Cerebellar nuclear complex (tissue), 1 donor: ENCODE results near the gene UBL3.

Source experiments
- DNase-seq, 2 experiments: peaks; one replicate each; lab custom pipeline; 2025; lab: John Stamatoyannopoulos, UW

The UBL3 gene

GRCh38 chr13:29850213-29850898, at the start of gene UBL3:
Gene UBL3 (minus strand): TSS chr13:29850617. CDS start chr13:29849538, 1,079 bp downstream.
- peak; percentile 79 to 90 for DNase-seq

DNA sequence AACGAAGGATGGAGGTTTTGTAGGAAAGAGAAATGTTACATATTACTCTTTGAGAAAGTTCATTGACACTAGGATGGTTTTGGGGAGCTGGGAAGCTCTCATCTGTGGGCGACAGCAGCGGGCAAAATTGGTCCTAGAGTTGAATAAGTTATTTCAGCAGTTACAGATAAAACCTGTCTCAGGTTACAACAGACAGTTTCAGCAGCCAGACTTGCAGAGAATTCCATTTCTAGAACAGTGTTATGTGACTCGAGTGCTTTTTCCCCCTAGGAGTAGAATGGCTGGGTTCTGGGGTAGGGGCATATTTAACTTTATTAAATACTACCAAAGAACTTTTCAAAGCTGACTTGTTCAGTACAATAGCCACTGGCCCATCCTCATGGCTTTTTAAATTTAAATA, 46.7 kb upstream of the UBL3 start:
- DNase-seq: no peak

- no peak for DNase-seq
Observed at GRCh38 chr13:29893438-29893837, 43.0 kb upstream of the UBL3 start.

- peak in 1 of 2 experiments; percentile 12 for DNase-seq
Observed at GRCh38 chr13:29892151-29892550, 41.7 kb upstream of the UBL3 start.

- DNase-seq: no peak
Observed at GRCh38 chr13:29889111-29889510, 38.7 kb upstream of the UBL3 start.

GRCh38 chr13:29888306-29888705, 37.9 kb upstream of the UBL3 start:
- DNase-seq: no peak

DNA sequence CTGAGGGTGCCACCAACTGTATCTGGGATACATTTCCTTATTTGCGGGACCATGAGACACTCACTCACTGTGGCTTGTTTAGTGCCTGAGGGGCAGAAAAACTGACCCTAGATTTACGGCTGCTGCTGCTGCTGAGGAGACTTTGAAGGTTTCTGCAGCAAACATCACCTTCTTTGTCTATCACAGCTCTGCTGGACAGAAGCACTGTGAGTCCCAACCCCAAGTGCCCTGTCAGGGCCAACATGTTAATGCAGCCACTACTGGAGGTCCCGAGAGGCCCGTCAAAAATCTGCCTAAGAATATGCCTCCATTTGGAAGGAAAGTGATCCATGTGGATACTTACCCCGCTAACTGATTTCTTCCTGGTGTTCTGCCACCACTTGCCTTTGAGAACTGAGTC, 37.3 kb upstream of the UBL3 start:
- DNase-seq: no peak

DNA sequence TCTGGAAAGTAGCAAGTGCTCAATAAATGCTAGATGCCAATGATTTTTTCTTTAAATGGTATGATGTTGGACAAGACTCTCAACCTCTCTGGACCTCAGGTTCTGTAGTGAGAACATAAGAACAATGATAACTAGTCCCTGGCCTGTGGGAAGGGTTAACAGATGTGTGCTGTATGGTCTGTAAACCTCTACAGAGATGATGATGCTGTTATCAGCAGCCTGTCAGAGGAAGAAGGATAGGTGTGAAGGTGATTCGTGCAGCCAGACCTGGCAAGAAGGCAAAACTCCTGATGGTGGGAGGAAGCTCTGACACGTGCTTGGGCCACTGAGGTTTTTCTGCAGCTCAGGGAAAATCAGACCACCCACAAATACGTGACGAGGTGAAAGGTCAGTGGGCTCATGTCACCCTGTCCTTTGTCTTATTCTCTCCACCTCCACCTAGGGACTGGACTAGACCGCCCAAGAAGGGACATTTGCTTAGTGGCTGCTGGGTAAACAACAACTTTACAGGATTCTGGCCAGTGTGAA, 36.7 kb upstream of the UBL3 start:
- DNase-seq: no peak

- no peak for DNase-seq
Observed at GRCh38 chr13:29886446-29886845, 36.0 kb upstream of the UBL3 start.

- no peak for DNase-seq
Observed at GRCh38 chr13:29885989-29886388, 35.6 kb upstream of the UBL3 start.

GRCh38 chr13:29884671-29885430, 34.4 kb upstream of the UBL3 start:
- DNase-seq: no peak

DNA sequence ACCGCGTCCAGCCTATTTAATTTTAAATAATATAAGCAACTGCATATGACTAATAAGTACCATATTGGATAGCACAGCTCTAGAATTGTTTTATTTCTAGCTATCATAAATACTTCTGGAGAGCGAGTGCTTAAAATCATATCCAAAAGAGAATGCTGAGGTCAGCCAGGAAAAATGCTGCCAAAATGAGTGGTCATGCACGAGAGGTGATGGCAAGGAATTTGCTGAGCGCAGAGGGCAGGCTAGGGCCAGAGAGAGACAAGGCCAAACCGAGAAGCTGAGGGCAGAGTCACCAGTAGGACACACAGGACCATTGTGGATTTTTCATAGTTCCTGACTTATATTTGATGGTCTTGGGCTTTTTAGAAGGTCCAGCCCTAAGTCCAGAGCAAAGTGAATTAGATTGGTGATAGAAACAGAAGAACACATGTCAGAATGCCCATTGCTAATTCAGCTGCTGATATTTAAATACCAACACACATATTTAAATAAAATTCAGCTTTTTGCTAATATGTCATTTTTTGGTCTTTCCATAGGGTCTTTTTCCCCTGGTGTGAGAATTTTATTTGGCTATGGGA, 33.6 kb upstream of the UBL3 start:
- DNase-seq: no peak

- no peak for DNase-seq
Observed at GRCh38 chr13:29882076-29882475, 31.7 kb upstream of the UBL3 start.

DNA sequence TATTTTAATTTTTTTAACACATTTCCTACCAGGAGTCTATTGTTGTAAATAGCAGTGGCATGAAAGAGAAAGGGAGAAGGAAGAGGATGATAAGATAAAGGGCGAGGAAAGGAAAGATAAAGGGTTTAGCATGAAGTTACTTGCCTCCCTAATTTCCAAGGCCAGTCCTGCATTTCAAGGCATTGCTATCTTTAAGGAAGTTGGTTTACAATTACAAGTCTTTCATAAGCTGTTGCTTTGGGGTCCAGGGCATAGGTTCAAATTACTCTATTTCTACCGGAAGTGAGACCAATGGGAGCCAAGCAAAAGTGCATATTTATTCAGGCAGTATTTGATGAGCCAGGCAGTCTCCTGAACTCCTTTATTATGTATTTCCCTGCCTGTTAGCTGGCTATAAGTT, 27.7 kb upstream of the UBL3 start:
- DNase-seq: no peak

GRCh38 chr13:29877456-29878078, 27.1 kb upstream of the UBL3 start:
- DNase-seq: no peak

DNA sequence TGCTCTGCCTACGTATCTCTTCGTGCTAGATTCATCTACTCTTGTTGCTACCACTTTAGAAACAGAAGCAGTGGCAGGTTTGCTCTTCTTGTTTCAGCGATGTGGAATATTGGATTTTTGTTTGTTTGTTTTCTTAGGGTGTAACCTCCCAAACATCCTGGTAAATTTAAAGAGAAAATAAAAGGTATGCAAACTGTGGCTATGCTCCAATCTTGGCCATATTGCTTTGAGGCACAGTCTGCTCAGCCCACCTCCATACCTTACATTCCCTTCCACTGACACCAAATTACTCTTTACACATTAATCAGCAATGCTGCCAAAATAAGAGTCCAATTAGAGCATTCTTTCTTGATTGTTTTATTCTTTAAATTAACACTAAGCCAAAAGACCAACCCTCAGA, 25.2 kb upstream of the UBL3 start:
- DNase-seq: no peak

DNA sequence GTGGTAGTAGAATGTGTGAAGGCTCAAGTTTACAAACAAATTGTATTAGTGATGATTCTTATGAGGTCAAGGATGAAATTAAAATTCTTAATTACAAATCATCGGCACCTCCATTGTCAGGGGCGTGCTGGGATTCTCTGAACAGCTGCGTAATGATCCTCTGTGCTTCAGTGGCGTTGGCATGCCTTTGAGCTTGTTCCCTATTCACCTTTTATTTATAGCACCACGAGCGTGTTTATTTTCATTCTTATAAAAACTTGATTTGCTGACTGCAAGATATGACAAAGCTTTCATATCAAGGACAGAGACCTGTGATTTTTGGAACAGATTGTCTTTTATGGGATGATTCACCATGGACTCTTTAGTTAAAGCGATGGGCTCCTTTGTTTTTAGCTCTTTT, 18.2 kb upstream of the UBL3 start:
- no peak for DNase-seq

- DNase-seq: no peak
Observed at GRCh38 chr13:29865934-29866333, 15.5 kb upstream of the UBL3 start.

DNA sequence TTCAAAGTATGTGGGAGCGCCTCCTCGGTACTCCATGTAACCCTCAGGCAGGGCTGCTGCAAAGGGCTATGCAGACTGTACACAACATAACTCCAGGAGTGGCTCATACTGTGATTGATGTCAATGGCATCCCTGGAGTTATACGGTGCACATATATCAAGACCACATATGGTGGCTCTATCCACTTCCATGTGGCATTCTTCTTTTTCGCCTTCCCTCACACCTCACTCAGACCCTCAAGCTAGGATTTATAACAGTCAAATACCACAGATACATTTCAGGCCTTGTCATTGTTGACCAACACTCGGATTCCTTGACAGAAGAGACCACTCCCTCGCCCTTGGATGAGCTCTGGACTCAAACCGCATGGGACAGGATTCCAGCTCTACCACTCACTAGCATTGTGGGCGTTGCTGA, 11.3 kb upstream of the UBL3 start:
- DNase-seq: no peak

DNA sequence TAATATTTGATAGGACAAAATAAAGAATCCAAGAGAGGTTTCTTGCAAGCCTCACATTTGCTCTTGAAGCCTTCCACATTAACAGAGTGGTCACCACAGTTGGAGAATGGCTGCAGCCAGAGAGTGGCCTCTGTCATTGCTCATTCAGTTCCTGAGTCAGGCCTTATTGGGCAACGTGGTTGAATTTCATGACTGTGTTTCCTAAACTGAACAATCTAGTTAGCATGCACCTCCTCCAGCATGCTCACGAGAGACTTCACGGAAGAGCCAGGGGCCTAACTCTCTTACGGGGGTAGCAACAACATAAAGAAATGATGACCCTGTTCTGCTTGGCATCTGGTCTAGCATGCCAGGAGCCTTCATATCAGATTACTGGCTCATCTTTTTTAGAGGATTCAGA, 9.6 kb upstream of the UBL3 start:
- no peak for DNase-seq

GRCh38 chr13:29858667-29859066, 8.2 kb upstream of the UBL3 start:
- DNase-seq: no peak

DNA sequence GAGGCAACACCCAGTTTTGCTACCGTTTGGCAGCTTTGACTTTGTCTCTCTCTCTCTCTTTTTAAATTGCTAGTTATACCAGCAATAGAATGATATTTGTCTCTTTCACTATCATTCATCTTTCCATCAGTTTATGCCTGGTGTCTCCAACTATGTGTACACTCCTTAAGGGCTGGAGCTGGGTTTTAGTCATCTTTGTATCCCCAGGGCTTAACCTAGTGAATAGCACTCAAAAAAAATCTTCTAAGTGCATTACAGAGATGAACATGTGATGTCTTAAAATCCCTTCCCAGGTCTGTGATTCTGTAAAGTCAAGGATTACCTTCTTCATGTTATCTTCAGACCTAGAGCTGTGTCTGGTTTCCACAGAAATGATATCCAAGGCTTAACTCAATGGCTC, 7.8 kb upstream of the UBL3 start:
- DNase-seq: no peak

DNA sequence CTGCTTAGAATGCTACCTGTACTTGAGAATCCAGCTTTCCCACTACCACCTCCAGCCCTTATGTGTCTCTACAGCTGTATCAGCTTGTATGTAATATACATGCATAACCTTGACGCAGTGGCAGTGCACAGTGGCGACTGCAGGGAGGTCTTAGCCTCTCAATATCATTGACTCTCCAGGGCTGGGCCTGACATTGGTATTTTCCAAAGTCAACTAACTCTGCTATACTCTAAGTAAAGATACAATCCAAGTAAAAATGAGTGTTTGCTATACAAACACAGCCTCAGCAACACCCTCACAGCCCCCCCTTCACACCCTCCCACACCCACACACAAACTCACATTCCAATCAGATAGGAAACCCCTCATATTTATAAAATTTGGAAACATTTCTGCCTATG, 6.7 kb upstream of the UBL3 start:
- DNase-seq: no peak
